Pancreas (tissue), 10 donors: ENCODE measurements around the gene NT5C. TPM values are rescaled to one million over a fixed set of nuclear protein-coding genes. Genes with fewer than 3 reads are reported as not detected.

Experiments used
- ATAC-seq, 4 donors: fragments of 200-7000 bp; cut with Tn5 transposase; one replicate each; pipeline versions ENCODE4 v1.8.0 to v1.9.1; 2020; ENCODE audit warnings: mild to moderate bottlenecking in 4 of 4, moderate library complexity in 4 of 4
- DNase-seq, 6 donors: peaks; one replicate each; pipeline ENCODE4 v3.0.0-alpha.2; 2020
- FAIRE-seq: peaks from 2 replicates; lab custom pipeline; 2012; peaks lifted over from hg19 to GRCh38; lab: Jason Lieb, UNC
- H3K27ac ChIP-seq, 4 donors: fragments of 200-600 bp; sonication (generic); 1 replicate in 3 of 4; 2 replicates in 1 of 4; pipeline versions ENCODE4 v1.5.0 to v1.8.0; 2020
- H3K27me3 ChIP-seq, 4 donors: fragments of 200-600 bp; one replicate each; pipeline ENCODE4 v1.8.0; 2021
- H3K36me3 ChIP-seq, 3 donors: fragments of 200-600 bp; sonication (generic) in 1 of 3; one replicate each; pipeline versions ENCODE4 v1.5.0 to v1.8.0; 2020 to 2021
- H3K4me1 ChIP-seq, 3 donors: fragments of 200-600 bp; one replicate each; pipeline ENCODE4 v1.8.0; 2021
- H3K4me3 ChIP-seq, 4 donors: fragments of 200-600 bp; sonication (generic) in 2 of 4; one replicate each; pipeline versions ENCODE4 v1.5.0 to v1.8.0; 2020 to 2021
- H3K9me3 ChIP-seq, 4 donors: fragments of 200-600 bp; one replicate each; pipeline ENCODE4 v1.8.0; 2021
- WGBS, 2 donors: extraction: QIAGEN DNeasy Blood & Tissue Kit; methylation state at CpG; one replicate each; pipeline ENCODE4 v1.1.7; 2013; 5-methylcytosine and 5-hydroxymethylcytosine counted together
- intact Hi-C, 3 donors: fragments of 100-400 bp; cut with DNase I; formaldehyde crosslinking; loops; one replicate each; pipeline versions ENCODE4 v1.11.1 to v1.14.2; 2022
- polyA plus RNA-seq, 2 donors: library from polyadenylated mRNA; stranded (reverse); fragments of 200-250 nt; gene quantifications; one replicate each; pipeline ENCODE4 v1.2.3, GENCODE V29; 2013
- total RNA-seq, 6 donors: library from RNA; stranded (reverse); fragmentation: NEBNext Ultra II Directional in 4 of 6; extraction: Animal tissue kit (Norgen Biotek cat#: 25700) in 4 of 6; gene quantifications; one replicate each; pipeline versions ENCODE4 v1.2.1 to v1.2.4, GENCODE V29; 2021 to 2023
- TF ChIP-seq, protein P1 (sequence below), 4 donors: fragments of 200-600 bp; sonication (generic) in 3 of 4; IDR thresholded peaks; one replicate each; pipeline versions ENCODE4 v1.5.0 to v1.8.0; 2021; ENCODE audit warnings: antibody characterized with exemption in 4 of 4
- donor health status: healthy with polysubstance abuse.
- donor health status: DM: no; HTN: no; CAD: no; lungs with moderate emphysema.
- donor health status: DM: no; HTN: no; CAD: no.
- donor health status: control.
- donor health status: control.
- donor health status: Bipolar disorder and iron deficiency.
- donor health status: DM: yes; HTN: yes; CAD: no.
- donor health status: DM: no; HTN: no; CAD: no.
- donor health status: DM: no; HTN: no; CAD: no.
- donor health status: DM: yes; HTN: yes; CAD: no.

NT5C gene
- total RNA-seq (10 to 100 TPM; 14.4 to 32.3 (median 18.7) TPM), polyA plus RNA-seq (10 to 100 TPM; 62.5 to 76.3 TPM)

DNA sequence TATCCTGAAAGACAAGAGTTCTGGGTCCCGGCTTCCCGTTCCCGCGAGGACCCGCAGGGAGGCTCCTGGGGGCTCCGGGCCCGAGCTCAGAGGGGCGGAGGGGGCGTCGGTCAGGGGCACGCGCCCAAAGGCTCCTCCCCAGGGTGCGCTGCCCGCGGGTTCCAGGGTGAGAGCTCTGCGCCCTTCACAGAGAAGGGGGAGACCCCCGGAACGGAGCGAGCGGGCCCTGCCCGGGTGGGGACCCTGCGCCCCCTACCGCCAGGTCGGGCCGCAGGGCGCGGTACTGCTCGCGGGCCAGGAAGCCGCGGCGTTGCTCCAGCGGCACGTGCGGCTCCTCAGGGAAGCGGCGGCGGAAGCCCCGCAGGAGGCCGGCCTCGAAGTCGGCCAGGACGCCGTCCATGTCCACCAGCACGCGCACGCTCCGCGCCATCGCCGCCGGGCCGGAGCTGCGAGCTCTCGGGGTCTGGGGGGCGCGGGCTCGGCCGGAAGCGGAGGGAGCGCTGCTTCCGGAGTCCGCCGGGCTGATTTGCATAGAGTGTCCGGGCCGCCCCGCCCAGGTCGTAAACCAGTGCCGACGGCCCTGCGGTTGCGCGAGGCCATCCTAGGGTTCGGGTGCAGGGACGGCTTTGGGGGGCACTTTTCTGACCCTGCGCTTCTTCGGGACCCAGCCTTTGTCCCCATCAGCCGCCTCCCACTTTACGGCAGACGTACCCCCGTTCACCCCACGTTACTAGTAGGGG lies at the start of gene NT5C:
TSS of gene NT5C (minus strand) at position 465 of the 740 bp plus-strand sequence. CDS start at position 430, 35 bp downstream.
- no peak for FAIRE-seq
- WGBS, 2 donors = 0 to 1% methylated on average over 53 to 82 of the region's 82 CpGs

DNA sequence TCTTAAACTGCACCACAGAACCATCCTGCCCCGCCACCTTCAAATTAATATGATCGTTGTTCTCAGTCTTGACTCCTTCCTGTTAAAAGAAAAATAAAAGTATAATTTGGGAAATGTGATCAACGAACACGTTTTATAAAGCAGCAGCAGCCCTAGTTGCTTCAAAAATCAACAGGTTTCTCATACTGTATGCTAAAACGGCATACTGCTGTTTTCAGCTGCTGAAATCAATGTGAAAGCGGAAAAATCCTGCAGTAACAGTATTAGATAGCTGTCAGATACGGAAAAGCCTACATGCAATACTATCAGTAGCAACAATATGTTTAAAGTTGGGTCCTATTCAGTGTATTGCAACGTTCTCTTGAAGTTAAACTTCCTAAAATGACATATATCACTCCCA lies 49.6 kb upstream of the NT5C start:
- ATAC-seq (no peak), DNase-seq (no peak), FAIRE-seq (no peak)
- WGBS, 2 donors = 4 to 10% methylated on average over 8 of the region's 8 CpGs
- Histone ChIP-seq H3K36me3 (peaks cover 0 to 15% (median 0%) of the 10 kb centered on the region in 3 donors), H3K27ac (no peak overlapping the region), H3K4me1 (peaks cover 0 to 13% (median 4%) of the 10 kb centered on the region in 3 donors), H3K27me3 (no peaks in the 10 kb centered on the region), H3K4me3 (peak overlapping the region; percentile 87 to 97 (median 92)), H3K9me3 (no peaks in the 10 kb centered on the region)
- intact Hi-C loops = loop anchor here in 1 of 3 donors (10.0 kb wide), 1 partner anchor 66 kb away; no protein-coding TSS in a partner anchor
- TF ChIP-seq, protein P1, sequence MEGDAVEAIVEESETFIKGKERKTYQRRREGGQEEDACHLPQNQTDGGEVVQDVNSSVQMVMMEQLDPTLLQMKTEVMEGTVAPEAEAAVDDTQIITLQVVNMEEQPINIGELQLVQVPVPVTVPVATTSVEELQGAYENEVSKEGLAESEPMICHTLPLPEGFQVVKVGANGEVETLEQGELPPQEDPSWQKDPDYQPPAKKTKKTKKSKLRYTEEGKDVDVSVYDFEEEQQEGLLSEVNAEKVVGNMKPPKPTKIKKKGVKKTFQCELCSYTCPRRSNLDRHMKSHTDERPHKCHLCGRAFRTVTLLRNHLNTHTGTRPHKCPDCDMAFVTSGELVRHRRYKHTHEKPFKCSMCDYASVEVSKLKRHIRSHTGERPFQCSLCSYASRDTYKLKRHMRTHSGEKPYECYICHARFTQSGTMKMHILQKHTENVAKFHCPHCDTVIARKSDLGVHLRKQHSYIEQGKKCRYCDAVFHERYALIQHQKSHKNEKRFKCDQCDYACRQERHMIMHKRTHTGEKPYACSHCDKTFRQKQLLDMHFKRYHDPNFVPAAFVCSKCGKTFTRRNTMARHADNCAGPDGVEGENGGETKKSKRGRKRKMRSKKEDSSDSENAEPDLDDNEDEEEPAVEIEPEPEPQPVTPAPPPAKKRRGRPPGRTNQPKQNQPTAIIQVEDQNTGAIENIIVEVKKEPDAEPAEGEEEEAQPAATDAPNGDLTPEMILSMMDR (IDR thresholded peaks at IDR 0.05) = no peak

More for the DNA sequence above, at the start of gene NT5C:
- DNase-seq (peak; percentile 75 to 91 (median 78)), ATAC-seq (peak; percentile 90 to 94 (median 92))
- H3K36me3 ChIP-seq = no peaks in the 10 kb centered on the region
- peak within 1 kb of the TSS; percentile 43 to 98 (median 91) for H3K4me3 ChIP-seq
- H3K4me1 ChIP-seq = peaks cover 0 to 6% (median 0%) of the 10 kb centered on the region in 3 donors
- no peaks in the 10 kb centered on the region for H3K9me3 ChIP-seq
- peak within 1 kb of the TSS; percentile 75 to 83 (median 81) for H3K27ac ChIP-seq
- TF ChIP-seq, protein P1 (IDR thresholded peaks at IDR 0.05) = peak; percentile 21 to 50 (median 40)
- H3K27me3 ChIP-seq = no peaks in the 10 kb centered on the region
- intact Hi-C loops = no loop called here

DNA sequence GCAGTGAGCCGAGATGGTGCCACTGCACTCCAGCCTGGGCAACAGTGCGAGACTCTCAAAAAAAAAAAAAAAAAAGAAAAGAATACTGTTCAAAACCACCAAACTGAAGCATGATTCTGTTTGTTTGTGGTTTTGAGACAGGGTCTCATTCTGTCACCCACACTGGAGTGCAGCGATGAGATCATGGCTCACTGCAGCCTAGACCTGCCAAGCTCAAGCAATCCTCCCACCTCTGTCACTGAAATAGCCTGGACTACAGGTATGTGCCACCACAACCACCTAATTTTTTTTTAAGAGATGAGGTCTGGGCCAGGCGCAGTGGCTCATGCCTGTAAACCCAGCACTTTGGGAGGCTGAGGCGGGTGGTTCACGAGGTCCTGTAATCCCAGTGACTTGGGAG lies 46.9 kb upstream of the NT5C start:
- Histone ChIP-seq H3K27ac (no peak overlapping the region), H3K27me3 (no peaks in the 10 kb centered on the region), H3K9me3 (no peaks in the 10 kb centered on the region), H3K4me1 (peaks cover 0 to 11% (median 4%) of the 10 kb centered on the region in 3 donors), H3K4me3 (no peak overlapping the region), H3K36me3 (peaks cover 0 to 37% (median 17%) of the 10 kb centered on the region in 3 donors)
- intact Hi-C loops = loop anchor here in 1 of 3 donors (10.0 kb wide), 1 partner anchor 54 kb away; no protein-coding TSS in a partner anchor
- ATAC-seq (no peak), FAIRE-seq (no peak), DNase-seq (no peak)
- TF ChIP-seq, protein P1 (IDR thresholded peaks at IDR 0.05) = no peak
- WGBS, 2 donors = 93 to 98% methylated on average over 5 to 6 of the region's 6 CpGs

DNA sequence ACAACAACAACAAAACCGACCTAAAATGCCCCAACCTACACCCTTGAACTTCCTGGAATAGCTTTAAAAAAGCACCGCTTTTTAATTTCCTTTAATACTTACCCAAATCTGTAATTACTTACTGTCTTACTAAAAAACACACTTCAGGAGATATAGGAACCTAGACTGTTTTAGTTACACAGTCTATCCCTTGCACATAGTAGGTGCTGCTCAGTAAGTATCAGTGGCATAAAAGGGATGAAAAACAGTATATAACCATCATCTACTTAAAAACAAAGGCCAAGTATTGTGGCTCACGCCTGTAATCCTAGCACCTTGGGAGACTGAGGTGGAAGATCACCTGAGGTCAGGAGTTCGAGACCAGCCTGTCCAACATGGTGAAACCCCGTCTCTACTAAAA lies 45.1 kb upstream of the NT5C start:
- Histone ChIP-seq H3K9me3 (no peaks in the 10 kb centered on the region), H3K4me1 (peaks cover 0 to 9% (median 4%) of the 10 kb centered on the region in 3 donors), H3K27ac (no peak overlapping the region), H3K27me3 (no peaks in the 10 kb centered on the region), H3K4me3 (no peak overlapping the region), H3K36me3 (peaks cover 0 to 48% (median 17%) of the 10 kb centered on the region in 3 donors)
- 82 to 91% methylated on average over 5 of the region's 5 CpGs for WGBS, 2 donors
- DNase-seq (no peak), ATAC-seq (no peak), FAIRE-seq (no peak)
- TF ChIP-seq, protein P1 (IDR thresholded peaks at IDR 0.05) = no peak
- intact Hi-C loops = loop anchor here in 1 of 3 donors (10.0 kb wide), 1 partner anchor 52 kb away; no protein-coding TSS in a partner anchor
